Measurements from ENCODE around the gene ETV6.

ETV6 gene

DNA sequence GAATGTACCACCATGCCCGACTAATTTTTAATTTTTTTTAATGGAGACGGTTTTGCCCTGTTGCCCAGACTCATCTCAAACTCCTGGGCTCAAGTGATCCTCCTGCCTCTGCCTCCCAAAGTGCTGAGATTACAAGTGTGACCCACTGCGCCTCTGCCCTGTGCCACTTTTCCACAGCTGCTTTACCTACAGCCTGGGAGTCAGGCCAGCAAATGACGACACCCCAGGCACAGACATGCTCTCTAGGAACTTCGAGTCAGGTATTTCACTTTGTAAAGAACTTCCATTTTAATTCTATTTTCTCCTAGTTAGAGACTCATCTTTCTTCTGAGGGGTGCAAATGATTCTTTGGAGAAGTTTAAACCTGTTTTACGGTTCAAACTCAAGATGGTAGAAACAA is 89.0 kb downstream of the ETV6 start:
- no peak for DNase-seq (ENCODE audit: low read depth, low spot score)

DNA sequence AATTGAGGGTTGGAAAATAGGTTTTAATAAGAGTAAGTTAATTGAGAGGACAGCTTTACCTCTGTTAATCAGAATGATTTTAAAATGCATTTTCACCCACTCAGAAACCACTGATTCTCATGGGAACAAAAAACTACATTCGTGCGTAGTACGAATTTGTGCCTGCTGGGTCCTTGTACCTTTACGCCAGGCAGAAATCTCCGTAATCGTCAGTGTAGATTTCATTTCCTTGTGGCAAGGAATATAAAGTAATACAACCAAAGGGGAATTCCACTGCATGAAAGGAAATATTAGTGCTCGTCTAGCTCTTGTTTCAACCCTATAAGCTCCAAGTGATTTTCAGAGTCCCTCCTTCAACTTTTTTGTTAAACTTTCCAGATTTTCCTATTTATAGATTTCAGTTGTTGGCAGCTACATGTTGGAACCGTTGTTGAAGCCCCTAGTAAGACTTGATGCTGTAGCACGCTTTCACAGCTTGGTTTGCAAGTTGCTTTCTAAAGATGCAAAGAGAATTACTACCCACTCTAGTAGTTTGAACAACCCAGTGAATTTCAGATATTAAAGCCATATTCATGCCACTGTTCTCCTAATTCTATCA is 90.6 kb downstream of the ETV6 start:
- DNase-seq (ENCODE audit: low read depth, low spot score): no peak

DNA sequence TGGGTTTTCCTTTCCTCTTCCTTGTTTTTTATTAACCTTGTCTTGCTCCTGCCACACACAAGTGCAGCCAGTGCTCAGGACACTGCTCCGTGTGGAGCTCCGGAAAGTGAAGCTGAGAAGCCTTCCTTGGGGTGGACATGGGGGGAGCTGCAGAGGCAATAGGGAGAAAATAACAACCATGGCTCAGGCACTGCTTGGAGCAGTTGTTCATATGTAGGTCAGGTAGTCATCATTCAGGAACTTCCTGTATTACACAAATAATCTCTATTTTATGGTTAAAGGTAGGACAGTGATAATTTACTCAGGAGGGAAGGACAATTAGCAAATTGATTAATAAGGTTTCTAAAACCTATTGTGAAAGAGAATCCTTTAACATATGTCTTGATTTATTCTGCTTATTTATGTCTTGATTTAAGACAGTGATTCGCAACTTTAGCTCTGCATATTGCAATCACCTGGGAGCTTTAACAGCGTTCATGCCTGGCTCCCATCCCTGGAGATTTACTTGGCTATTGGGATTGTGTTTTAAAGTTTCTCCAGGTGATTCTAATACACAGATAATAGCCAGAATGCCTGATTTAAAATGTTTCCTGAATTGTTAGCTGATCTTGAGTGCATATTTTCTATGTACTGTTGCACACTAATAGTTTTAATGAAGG is 92.1 kb downstream of the ETV6 start:
- no peak for DNase-seq (ENCODE audit: low read depth, low spot score)

DNA sequence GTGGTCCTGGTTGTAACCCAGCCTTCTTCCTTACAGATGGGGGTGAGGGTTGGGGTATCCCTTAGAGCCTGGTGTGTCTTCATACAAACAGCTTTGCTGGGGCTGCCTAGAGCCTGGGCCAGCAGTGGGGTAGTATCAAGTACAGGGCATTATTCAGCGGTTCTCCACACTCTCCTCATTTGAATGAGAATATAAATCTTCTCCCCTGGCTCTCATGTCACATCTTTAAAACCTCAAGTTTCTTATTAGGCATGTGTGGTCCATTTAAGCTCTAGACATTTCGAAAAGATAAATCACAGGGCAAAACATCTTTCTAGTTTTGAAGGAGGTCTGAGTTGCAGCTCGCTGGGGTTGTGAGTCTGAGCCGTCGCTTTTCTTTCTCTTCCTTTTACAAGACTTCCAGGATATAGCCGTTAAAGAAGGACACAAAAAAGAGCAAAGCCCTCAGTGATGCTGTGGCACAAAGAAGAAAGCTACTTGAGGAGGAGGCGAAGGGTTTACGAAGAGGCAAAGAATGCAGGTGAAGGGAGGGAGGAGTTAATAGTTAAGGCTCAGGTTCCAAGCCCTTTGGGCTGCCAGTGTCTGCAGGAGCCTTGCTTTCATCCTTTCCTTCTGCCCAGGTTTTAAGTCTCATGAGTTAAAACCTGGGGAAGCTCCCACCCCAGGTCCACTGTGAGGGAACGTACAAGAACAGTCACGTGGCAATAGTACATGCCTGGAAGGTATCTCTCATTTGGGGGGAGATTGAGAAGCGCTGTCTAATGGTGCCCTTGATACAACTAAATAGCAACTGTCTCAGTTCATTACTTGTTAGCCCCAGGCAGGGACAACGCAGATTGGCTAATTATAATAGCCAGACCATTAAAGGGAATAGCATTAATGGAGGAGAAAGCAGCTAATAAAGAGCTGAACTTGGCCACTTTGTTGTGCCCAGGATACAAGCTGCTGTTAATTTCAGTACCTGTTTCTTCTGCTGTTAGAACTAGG is 94.2 kb downstream of the ETV6 start:
- DNase-seq (ENCODE audit: low read depth, low spot score): no peak

DNA sequence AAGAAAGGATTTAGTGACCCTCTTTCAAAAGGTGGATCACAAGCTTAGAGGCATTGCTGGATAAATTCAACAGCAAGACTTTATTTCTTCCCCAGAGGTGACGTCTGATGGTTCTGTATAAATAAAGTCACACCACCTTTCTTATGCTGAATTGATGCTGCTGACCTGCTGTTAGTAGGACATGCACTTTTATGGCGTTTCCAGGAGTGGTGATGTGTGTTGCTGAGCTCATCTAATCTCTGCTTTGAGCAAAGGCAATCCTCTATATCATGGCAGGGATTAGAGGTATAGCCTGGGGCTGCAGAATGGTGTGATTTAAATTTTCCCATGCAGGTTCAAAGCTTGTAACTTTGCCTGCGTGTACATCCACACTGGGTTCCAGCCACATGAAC is 94.9 kb downstream of the ETV6 start:
- no peak for DNase-seq (ENCODE audit: low read depth, low spot score)

DNA sequence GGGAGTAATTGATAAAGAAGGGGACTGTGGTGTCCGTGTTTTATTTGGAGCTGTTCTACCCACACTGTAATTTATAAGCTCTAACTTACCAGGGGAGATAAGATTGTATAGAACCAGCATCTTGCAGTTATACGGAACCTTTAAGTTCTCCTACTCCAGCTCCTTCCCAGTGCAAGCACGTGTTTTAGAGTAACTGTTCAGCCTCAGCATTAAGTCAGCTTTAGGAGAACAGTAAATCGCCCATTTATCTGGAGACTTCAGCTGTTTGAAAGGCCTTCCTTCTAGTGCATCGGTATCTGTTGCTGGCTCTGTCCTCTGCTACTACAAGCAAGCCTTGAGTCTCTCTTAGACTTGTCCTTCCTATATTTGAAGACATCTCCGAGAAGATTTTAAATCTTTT is 95.6 kb downstream of the ETV6 start:
- DNase-seq (ENCODE audit: low read depth, low spot score): no peak

DNA sequence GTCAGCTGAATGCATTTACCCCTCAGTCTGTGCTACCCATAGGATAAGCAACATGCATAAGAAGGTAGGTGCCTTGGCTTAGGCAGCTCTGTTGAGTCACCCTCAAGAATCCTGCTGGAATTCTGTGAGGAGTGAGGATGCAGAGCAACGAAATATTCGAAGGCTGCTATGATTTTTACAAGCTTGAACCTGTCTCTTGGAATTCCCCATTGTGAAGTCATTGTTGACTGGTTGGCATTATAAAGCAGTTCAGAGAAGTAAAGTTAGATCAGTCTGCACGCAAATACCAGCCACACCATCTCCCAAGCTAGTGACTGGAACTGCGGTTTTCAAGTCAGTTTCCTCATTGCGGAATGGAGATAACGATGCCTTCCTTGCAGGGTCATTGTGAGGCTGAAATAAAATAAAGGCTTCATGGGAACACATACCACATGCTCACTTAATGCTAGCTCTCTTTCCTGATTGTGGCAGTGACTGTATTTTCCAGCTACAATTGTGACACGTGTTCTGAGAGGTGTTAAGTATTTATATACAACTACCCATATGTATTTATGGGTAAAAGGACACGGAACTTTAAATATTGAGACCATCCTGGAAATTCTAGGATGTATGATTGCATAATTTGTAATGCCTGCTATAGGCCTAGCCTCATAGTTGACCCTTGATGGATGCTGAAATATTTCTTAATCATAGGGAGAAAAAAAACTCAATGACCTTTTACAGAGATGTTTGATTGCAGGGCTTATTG is 96.7 kb downstream of the ETV6 start:
- DNase-seq (ENCODE audit: low read depth, low spot score): no peak

DNA sequence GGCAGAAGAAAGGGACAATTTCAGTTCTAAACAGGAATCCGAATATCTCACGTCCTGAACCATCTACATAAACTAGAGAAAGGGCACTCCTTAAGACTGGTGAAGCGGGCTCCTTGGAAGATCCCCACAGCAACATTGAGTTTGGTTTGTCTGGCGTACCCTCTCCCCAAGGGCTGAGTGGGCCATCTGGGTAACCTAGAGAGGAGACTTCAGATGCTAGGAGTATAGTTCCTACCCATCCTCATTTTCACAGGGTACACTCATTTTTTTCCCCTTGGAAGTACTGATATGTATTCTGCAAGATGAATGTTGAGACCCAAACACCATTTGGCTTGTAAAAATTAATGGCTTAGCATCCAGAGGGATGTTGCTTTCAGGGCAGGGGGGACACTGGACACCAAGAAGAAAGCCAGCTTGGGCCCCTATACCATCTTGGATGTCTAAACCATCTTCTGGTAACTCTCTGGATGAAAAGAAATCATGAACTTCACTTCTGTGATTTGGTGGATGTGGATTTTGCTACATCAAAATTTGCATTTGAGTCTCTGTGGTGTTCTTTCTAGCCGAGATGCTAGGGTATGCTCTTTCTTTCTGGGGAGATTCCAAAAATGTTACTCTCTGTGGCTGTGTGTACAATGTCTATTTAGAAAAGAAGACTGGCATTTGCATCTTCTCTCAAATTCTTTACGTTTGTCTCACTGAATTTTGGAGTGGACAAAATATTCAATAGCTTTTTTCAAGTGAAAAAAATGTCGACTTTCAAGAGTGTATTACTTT is 97.7 kb downstream of the ETV6 start:
- DNase-seq (ENCODE audit: low read depth, low spot score): no peak

DNA sequence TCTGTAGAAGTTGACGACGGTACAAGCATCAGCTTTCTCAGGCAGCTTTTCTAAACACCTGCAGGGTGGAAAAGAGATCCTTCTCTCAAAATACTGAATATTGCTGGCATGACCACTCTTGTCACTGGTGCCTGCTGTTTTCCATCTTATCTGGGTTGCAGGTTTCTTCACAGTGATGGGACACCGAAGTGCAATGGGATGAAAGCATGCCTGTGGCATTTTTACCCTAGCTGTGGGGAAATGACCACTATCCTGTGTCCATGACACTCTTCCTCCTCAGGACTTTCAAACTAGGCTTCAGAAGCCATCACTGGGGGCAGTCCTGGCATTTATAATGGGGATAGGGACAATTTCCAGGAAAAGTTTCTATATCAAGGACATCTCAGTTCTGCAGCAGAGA is 98.5 kb downstream of the ETV6 start:
- no peak for DNase-seq (ENCODE audit: low read depth, low spot score)

DNA sequence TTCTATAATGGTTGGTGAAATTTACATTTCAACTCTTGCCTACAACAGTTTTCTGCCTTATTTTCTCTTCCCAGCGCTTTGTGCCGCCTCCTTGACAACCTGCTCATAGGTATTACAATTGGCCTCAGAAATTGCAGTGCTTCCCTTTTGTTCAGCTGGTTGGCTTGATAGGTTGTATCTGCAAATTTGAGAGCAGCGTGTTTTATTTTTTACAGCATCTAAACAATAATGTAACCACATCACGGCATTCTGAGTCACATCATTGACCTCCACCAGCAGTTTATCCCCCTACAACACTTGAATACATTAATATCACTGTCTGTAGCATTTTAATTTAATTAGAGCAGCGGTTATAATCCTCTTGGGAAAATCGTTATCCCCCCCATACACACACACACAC is 99.4 kb downstream of the ETV6 start:
- no peak for DNase-seq (ENCODE audit: low read depth, low spot score)

DNA sequence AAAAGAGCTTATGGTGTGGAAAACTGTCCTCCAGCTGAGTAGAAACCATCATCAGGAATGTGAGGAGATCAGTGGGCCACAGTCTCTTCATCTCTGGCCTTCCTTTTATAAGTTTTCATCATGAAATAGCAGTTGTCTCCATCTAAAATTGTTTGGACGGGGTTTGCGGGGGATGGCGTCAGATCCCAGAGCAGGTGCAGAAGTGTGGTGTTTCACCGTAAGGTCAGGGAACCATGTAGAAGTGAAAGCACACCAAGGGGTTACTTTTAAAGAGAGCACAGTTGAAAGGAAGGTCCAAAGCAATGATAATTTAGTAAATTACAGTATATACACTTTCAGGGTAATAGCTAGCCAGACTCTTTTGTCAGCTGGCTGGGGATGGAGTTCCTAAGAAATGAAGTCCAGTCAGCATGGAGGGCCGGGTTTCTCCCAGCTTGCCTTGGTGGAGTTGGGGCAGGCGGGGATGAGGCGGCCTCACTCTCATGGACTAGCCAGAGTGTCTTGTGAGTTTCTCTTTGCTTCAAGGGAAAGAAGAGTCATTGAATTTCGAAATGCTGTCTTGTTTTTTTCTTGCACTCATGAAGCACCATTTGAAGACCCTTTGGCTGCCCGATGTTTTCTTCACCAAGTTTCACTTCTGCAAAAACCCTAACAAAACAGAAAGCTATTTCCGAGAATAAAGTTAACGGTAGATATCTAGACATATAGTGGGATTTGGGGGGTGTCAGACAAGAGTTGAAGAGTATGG is 100.6 kb downstream of the ETV6 start:
- no peak for DNase-seq (ENCODE audit: low read depth, low spot score)

DNA sequence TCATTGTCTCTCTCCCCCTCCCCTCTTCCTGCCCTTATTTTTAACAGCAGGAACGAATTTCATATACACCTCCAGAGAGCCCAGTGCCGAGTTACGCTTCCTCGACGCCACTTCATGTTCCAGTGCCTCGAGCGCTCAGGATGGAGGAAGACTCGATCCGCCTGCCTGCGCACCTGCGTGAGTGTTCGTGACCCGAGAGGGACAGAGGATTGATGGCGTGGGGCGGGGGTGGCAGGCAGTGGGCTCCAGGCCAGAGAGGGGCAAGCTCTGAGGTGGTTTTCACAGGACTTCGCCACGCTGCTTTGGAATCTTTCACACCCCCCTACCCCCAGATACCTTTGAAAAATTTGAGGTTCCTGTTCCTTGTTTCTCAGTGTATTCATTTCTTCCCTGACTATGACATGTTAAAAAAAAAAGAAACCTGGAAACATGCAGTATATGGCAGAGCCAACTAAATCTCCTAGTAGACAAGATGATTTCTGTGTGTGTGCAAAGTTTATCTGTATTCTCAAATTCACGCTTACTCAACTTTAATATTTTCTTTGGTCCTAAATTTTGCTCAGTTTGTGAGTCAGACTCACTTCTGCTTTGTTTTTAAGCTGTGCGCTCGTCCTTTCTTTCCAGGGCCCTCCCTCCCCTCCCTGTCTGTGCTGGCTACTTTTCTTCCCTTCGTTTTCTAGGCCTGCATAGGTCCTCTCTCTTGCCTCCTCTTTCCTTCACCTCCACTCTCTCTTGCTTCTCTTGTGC is 103.1 kb downstream of the ETV6 start:
- DNase-seq (ENCODE audit: low read depth, low spot score): no peak

DNA sequence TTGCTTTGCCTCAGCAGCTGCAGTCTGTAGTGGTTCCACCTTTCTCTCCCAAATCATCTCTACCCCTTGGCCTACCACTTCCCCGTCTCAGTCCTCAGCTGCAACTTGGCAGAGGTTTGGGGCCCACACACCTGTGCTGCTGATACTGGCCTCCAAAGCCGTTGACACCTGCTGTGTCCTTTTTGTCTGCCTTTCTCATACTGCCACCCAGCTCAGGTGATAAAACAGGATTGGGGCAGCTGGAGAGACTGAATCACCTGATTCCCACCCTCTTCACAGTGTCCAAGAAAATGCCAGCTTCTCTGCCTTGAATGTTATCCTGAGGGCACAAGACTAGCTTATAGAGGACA is 103.7 kb downstream of the ETV6 start:
- DNase-seq (ENCODE audit: low read depth, low spot score): no peak

DNA sequence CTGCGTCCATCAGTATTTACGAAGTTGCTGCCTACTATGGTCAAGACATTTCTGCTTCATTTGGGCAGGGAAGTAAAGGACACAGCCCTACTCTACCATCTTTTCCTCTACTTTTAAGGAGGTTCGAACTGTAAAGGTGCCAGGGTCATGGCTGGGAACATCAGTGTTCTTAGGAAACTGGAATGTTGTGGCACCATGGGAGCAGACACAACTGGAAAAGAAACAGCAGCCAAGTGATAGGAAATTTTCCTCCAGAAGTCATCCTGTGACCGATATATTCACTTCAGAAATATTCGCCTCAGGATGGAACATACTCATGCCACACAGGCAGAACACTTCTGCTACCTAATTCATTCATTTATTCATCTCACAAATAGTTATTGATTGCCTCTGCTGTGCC is 104.4 kb downstream of the ETV6 start:
- no peak for DNase-seq (ENCODE audit: low read depth, low spot score)

DNA sequence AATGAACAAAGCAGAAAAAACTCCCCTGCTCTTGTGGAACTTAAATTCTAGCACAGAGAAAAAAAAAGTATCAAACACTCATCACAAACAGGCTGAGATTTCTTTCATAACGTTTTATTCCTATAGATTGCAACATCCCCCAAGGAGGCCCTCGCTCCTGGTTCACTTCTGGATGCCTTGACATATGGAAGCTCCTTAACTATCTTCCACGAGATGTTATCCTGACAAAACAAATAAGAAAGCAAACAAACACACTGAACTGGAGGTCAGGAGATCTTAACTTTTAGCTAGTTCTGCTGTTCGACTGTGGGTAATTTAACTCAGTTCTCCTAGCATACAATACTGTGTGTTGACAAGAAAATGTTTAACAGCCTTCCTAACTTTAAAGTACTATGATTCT is 104.8 kb downstream of the ETV6 start:
- DNase-seq (ENCODE audit: low read depth, low spot score): no peak

DNA sequence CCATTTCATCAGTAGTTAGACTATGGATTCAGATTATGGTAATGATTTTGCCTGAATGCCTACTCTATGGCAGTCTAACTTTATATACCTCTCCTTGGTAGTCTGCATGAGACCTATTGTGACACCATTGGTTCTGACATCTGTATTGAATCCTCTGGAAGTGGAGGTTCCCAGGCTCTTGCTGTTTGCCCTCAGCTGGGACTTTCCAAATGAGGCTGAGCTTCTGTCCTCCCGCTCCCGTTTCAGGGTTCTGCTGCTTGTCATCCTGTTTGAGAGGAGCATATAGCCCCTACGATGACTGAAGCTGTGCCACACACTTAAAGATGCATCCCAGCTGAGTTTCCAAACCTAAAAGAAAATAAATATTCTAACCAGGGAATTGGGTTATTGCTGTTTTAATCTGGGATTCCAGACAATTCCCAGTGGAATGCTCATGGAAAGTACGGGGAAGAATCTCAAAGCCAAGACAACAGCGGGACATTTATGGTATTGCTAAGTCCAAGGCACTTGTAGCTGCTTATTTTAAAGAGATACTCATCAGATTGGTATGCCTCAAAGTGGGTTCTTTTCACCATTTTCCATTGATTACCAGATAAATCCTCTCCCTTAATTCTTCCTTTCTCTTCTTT is 105.9 kb downstream of the ETV6 start:
- DNase-seq (ENCODE audit: low read depth, low spot score): no peak

DNA sequence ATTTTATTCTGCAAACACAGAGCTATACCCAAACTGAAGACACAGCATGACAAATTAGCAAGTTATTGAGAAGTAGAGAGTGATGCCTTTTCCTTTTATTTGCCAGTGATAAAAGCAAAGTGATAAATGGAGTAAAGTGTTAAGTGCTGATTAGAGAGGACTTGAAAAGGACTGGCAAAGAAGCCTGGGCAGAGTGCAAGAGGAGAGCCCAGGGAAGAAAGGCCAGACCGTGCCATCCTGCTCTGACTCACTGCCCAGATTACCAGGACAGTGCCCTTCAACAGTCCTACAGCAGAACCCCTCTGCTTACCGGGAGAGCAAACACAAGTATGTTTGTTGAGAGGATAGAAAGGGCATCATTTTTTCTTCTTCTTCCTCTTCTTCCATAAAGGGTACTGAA is 106.5 kb downstream of the ETV6 start:
- no peak for DNase-seq (ENCODE audit: low read depth, low spot score)

DNA sequence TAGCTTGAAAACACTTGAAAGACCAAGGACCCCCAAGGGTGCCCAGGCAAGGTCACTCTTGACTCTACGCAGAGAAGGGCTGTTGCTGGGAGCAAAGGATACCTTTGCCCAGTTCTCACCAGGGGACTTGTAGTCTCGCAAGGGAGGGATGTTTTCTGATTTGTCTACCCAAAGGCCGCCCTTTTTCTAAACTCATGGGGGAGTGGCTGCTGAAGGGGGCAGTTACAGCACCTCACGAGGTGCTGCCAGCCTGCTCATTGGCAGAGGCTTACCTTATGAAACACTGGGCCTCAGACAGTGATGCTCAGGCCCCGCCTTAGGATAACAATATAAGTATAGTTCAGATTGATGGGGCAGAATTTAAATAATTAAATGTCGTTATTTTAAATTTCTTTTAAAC is 107.0 kb downstream of the ETV6 start:
- DNase-seq (ENCODE audit: low read depth, low spot score): no peak

DNA sequence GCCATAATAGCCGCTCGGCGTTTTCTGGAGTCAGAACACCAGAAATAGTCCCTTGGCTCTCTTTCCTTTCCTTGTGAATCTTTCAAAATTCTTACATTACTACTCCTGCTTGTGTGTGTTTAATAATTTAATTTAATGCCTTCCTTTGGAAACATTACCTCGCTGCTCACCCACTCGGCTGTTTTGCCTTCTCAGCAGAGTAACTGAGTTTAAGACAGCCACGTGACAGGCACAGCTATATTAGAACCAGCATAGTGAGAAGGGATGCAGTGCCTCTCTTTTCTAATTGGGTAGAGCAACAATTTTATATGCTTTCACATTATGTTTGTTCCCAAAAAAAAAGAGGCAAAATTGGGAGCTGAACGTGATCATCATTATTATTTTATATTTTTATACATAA is 107.6 kb downstream of the ETV6 start:
- no peak for DNase-seq (ENCODE audit: low read depth, low spot score)
